ENCODE data around the gene GNG7.
"Not testable (repeated sequence)": the region's sequence is repeated elsewhere in the genome, so short reads cannot be mapped to it uniquely, and the experiment has no call there.

GRCh38 chr19:2545416-2546127 is 156.9 kb downstream of the GNG7 start:
- not testable (repeated sequence) for TF ChIP-seq CTCF, POLR2A (IDR thresholded peaks at IDR 0.05)

Measured in adrenal gland (tissue), 5 donors.